ENCODE data around the gene MYLIP.

GRCh38 chr6:16158943-16159557 is 30.2 kb downstream of the MYLIP start:
- no peak for TF ChIP-seq CTCF (conservative IDR thresholded peaks at IDR 0.05 in 1 of 2, IDR thresholded peaks at IDR 0.05 in 1 of 2; ENCODE audit: low read depth in 1 of 2, low read length in 2 of 2)
- TF ChIP-seq EZH2 (IDR thresholded peaks at IDR 0.05; ENCODE audit: low read length, missing control alignments) = no peak

Data from fibroblast of lung (primary cell).